Measurements from ENCODE around the gene PLEKHM3. TPM values are rescaled to one million over a fixed set of nuclear protein-coding genes. Genes with fewer than 3 reads are reported as not detected.

PLEKHM3 gene
- total RNA-seq, 1 donor from 2014 or later, result 10.4 TPM

DNA sequence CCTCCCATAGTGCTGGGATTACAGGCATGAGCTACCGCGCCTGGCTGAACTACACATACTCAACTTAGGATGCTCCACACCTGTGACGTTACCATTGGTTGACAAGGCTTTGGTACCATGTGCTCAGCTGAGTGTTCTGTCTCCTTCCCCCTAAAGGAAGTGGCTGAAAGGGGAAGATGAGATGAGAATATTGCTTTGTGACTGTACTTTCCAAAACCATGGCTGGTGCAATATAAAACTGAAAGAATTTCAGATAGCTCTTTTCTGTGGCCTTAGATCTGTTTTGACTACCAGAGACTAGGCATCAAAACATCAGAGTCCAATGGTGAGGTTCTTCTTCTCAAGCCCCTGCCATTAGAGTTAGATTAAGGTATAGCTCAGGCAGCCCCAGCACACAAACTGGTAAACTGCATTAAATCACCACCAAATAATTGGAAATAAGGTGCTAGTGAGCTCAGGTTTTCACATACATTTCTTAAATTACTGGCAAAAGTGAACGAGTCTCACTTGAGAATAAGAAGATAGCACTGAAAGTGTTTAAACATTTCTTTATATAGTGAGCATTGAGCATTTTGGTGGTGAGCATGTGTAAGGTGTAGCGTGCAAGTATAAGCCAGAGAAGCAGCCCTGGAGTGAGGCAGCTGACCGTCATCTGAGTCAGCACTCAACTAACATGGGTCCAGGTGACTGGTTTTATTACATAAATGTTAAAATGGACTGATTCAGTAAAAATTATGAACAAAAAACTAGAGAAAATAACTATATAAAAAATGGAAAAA is 142.1 kb downstream of the PLEKHM3 start:
- H3K36me3 Mint-ChIP-seq (ENCODE audit: low read depth, unreplicated experiment), result no peaks in the 10 kb centered on the region
- DNase-seq (ENCODE audit: low spot score), result no peak
- H3K27ac Mint-ChIP-seq (ENCODE audit: unreplicated experiment), result no peak overlapping the region
- TF ChIP-seq, protein P1, sequence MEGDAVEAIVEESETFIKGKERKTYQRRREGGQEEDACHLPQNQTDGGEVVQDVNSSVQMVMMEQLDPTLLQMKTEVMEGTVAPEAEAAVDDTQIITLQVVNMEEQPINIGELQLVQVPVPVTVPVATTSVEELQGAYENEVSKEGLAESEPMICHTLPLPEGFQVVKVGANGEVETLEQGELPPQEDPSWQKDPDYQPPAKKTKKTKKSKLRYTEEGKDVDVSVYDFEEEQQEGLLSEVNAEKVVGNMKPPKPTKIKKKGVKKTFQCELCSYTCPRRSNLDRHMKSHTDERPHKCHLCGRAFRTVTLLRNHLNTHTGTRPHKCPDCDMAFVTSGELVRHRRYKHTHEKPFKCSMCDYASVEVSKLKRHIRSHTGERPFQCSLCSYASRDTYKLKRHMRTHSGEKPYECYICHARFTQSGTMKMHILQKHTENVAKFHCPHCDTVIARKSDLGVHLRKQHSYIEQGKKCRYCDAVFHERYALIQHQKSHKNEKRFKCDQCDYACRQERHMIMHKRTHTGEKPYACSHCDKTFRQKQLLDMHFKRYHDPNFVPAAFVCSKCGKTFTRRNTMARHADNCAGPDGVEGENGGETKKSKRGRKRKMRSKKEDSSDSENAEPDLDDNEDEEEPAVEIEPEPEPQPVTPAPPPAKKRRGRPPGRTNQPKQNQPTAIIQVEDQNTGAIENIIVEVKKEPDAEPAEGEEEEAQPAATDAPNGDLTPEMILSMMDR (IDR thresholded peaks at IDR 0.05; ENCODE audit: unreplicated experiment), result no peak
- peaks cover 10% of the 10 kb centered on the region for H3K4me1 Mint-ChIP-seq (ENCODE audit: unreplicated experiment)
- no peak overlapping the region for H3K4me3 Mint-ChIP-seq (ENCODE audit: unreplicated experiment)
- H3K27me3 Mint-ChIP-seq (ENCODE audit: unreplicated experiment), result peaks cover 1% of the 10 kb centered on the region
- H3K9me3 Mint-ChIP-seq (ENCODE audit: unreplicated experiment), result no peaks in the 10 kb centered on the region

DNA sequence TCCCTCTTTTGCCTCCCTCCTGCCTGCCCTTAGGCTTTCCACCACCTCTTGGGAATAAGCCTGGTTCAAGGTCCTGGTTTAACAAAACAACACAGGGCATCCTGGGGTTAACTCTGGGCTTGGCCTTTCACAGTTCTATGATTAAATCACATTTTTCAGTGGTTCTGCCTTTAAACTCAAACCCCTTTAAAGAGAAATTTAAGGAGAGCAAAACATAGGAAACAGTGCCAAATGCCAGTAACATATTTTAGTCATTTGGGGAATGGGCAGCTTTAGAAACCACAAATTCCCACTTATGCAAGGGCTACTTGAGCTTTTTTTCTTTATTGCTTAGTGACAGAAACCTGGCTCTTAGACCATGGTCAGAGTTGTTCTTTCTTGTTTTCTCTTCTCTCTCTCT is 143.4 kb downstream of the PLEKHM3 start:
- TF ChIP-seq, protein P1 (IDR thresholded peaks at IDR 0.05; ENCODE audit: unreplicated experiment), result no peak
- H3K9me3 Mint-ChIP-seq (ENCODE audit: unreplicated experiment), result no peaks in the 10 kb centered on the region
- no peak overlapping the region for H3K27ac Mint-ChIP-seq (ENCODE audit: unreplicated experiment)
- H3K36me3 Mint-ChIP-seq (ENCODE audit: low read depth, unreplicated experiment), result no peaks in the 10 kb centered on the region
- H3K27me3 Mint-ChIP-seq (ENCODE audit: unreplicated experiment), result no peaks in the 10 kb centered on the region
- no peak for DNase-seq (ENCODE audit: low spot score)
- peaks cover 3% of the 10 kb centered on the region for H3K4me1 Mint-ChIP-seq (ENCODE audit: unreplicated experiment)
- no peak overlapping the region for H3K4me3 Mint-ChIP-seq (ENCODE audit: unreplicated experiment)

DNA sequence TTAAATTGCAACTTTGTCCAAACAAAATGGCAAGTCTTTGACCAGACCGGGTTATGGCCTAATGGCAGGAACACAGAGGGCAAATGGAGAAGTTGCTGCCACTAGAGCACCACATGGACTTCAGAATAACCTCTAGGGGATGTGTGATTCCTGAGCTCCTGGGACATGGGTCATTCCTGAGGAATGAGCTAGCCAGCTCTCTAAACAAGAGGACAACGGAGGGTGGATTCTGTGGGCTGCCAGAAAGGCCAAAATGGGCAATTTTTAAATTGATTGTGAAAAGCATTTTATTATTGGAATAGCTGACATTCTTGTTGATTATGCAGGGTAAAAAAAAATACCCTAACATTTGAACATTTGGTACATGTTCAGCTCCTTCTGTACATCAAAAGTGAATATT is 145.8 kb downstream of the PLEKHM3 start:
- Mint-ChIP-seq H3K4me3 (ENCODE audit: unreplicated experiment) (no peak overlapping the region), H3K27me3 (ENCODE audit: unreplicated experiment) (no peaks in the 10 kb centered on the region), H3K36me3 (ENCODE audit: low read depth, unreplicated experiment) (no peaks in the 10 kb centered on the region), H3K4me1 (ENCODE audit: unreplicated experiment) (no peaks in the 10 kb centered on the region), H3K27ac (ENCODE audit: unreplicated experiment) (no peak overlapping the region), H3K9me3 (ENCODE audit: unreplicated experiment) (no peaks in the 10 kb centered on the region)
- DNase-seq (ENCODE audit: low spot score), result no peak
- TF ChIP-seq, protein P1 (IDR thresholded peaks at IDR 0.05; ENCODE audit: unreplicated experiment), result no peak

DNA sequence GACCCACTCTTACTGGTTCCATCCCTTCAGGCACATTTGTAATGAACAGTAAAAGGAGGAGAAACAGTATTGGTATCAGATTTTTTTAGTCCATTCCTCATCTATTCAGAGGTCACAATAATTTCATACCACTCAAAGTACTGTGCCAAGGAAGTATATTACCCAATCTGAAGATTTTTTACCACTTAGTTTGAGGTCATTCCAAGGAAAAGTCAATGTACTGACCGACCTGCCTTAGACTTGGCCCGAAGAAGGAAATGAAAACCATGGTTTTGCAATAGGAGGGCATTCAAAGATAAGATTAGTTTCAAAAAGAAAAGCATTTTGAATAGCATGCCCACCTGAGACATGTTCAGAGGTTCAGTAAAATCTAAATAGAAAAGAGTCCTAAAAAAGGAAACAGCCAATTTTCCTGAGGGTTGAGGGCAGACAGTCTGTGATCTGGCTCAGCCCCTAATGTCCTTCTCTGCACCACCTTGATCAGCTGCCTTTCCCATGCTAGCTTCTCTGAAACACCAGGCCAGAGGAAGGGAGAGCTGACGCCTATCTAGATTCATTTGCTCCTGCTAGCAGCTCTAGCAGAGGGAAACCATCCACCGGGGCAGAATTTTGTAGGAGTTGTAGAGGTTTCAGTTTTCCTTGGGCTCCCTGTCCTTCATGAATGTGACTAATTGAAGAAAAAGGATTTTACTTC is 148.3 kb downstream of the PLEKHM3 start:
- DNase-seq (ENCODE audit: low spot score), result no peak
- H3K36me3 Mint-ChIP-seq (ENCODE audit: low read depth, unreplicated experiment), result no peaks in the 10 kb centered on the region
- no peaks in the 10 kb centered on the region for H3K9me3 Mint-ChIP-seq (ENCODE audit: unreplicated experiment)
- H3K27ac Mint-ChIP-seq (ENCODE audit: unreplicated experiment), result no peak overlapping the region
- no peak overlapping the region for H3K4me3 Mint-ChIP-seq (ENCODE audit: unreplicated experiment)
- H3K27me3 Mint-ChIP-seq (ENCODE audit: unreplicated experiment), result no peaks in the 10 kb centered on the region
- no peaks in the 10 kb centered on the region for H3K4me1 Mint-ChIP-seq (ENCODE audit: unreplicated experiment)
- TF ChIP-seq, protein P1 (IDR thresholded peaks at IDR 0.05; ENCODE audit: unreplicated experiment), result no peak
